Right lung (tissue), 5 donors: ENCODE measurements around the gene MMD2. TPM values are rescaled to one million over a fixed set of nuclear protein-coding genes. Genes with fewer than 3 reads are reported as not detected.

Experiments used
- DNase-seq, 2 donors: peaks; one replicate each; pipeline ENCODE4 v3.0.0-alpha.2; 2013
- polyA plus RNA-seq, 5 donors: library from polyadenylated mRNA; unstranded; fragments of 120-200 nt; gene quantifications; one replicate each; pipeline versions ENCODE4 v1.2.1 to v1.2.3, GENCODE V29; 2013; ENCODE audit warnings: inconsistent platforms in 1 of 5, low replicate concordance in 1 of 5; ENCODE audit not compliant: insufficient read length in 5 of 5, insufficient read depth in 1 of 5

The MMD2 gene
- polyA plus RNA-seq, 5 donors, result not detected

DNA sequence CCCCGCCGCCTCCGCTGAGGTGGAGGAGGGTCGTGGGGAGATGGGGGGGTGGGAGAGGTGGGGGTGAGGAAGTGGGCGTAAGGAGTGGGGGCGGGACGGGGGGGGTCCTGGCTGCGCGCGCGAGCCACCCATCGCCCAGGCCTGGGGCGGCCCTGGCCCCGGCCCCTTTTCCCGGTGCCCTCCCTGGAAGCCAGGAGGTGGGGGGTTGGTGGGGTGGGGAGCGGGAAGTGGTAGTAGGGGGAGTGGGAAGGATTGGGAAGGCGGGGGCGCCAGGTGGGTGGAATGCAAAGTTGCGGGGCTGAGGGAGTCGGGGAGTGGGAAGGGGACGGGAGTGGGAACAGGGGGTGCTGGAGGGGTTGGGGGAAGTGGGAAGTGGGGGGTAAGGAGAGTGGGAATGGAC lies 319 bp upstream of the MMD2 start:
- DNase-seq, result no peak

DNA sequence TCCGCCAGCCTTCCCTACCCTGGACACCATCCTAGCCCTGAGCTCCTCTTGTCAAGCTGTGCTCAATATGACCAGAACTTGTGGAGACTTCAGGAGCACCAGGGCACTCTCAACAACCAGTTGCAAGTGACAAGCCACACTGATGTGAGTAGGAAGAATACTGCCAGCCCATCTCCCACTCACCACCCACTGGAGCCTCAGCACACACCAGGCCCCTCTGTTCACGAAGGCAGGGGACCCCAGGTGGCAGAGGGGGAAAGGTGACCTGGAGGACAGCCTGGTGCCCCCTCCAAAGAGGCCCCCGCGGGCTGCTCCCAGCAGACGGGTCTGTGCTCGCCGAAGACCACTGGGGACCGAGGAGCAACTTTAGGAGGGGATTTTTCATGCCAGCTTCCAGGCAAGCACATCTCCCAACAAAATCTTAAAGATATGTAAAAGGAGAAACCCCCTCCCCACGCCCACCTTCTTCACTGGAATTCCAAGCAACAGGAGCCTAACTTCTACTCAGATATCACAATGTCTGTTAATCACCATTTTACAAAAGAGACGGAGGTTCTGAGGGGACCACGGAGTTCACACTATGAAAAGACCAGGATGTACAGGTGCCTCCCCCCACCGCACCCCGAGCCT lies 1.0 kb downstream of the MMD2 start:
- no peak for DNase-seq

GRCh38 chr7:4951903-4952636 lies 6.9 kb downstream of the MMD2 start:
- no peak for DNase-seq

DNA sequence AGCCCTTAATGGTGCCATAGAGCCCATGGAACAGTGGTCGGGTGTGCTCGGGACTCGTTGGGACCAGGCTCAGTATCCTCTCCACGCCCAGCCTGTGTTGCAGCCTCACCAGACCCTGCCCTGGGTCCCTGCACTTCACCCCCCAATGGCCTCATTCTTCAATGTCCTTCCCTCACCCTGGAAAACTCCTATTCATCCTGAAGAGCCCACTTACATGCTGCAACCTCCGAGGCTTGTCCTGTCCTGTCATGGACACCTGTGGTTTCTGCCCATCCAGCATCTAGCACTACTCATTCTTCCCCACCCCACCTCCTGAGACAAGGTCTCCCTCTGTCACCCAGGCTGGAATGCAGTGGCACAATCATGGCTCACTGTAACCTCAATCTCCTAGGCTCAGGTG lies 7.7 kb downstream of the MMD2 start:
- no peak for DNase-seq

GRCh38 chr7:4948402-4948801 lies 10.6 kb downstream of the MMD2 start:
- DNase-seq, result no peak

GRCh38 chr7:4945949-4946348 lies 13.0 kb downstream of the MMD2 start:
- no peak for DNase-seq

GRCh38 chr7:4944939-4945338 lies 14.0 kb downstream of the MMD2 start:
- DNase-seq, result no peak

DNA sequence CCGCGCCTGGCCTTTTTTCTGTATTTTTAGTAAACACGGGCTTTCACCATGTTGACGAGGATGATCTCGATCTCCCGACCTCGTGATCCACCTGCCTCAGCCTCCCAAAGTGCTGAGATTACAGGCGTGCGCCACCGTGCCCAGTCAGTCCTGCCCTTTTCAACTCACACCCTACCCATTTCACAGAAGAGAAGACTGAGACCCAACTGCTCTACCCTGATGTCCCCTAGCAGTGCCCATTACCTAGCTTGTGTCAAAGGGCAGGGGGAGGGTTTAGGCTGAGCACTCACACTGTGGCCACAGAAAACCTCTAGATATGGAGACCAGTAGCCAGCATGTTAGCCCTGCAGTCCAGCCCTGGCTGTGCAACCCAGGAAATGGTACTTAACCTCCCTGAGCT lies 15.7 kb downstream of the MMD2 start:
- DNase-seq, result no peak

DNA sequence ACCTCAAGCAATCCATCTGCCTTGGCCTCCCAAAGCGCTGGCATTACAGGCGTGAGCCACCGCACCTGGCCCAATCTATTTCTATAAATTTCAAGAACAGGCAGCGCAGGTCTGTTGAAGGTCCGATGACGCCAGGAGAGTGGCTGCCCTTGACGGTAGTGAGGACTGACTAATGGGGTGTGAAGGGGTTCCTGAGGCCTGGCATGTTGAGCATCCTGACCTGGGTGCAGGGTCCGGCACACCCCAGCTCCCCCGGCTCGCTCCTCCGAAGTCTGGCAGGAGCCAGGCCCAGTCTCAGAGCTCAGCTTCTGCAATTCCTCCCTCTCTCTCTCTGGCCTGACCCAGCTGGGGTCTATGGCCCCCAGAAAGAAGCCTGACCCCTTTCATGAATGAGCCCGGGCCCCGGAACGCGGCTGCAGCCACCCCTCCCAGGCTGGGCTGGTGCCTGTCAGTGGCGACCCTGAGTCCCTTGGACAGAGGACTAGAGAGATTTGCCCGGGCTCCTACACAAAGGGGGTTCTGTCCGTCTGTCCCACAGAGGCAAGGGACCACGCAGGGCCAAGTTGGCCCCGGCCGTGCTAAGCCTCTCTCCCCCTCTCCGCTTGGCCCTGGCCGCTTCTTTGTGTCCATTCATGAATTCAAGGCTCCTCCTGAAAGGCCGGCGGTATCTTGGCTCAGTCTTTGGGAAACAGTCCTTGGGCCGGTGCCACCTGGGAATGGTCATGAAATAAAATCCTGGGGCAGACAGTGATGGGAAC lies 18.8 kb downstream of the MMD2 start:
- no peak for DNase-seq

DNA sequence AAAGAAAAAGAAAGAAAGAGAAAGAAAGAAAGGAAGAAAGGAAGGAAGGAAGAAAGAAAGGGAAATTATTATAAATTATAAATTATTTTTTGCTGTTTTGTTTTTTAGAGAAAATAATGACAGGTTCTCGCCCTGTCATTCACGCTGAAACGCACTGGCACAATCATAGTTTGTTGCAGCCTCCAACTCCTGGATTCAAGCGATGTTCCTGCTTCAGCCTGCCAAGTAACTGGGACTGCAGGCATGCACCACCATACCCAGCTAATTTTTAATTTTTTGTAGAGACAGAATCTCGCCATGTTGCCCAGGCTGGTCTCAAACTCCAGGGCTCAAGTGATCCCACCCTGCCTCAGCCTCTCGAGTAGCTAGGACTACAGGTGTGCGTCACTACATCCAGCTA lies 21.6 kb downstream of the MMD2 start:
- no peak for DNase-seq

DNA sequence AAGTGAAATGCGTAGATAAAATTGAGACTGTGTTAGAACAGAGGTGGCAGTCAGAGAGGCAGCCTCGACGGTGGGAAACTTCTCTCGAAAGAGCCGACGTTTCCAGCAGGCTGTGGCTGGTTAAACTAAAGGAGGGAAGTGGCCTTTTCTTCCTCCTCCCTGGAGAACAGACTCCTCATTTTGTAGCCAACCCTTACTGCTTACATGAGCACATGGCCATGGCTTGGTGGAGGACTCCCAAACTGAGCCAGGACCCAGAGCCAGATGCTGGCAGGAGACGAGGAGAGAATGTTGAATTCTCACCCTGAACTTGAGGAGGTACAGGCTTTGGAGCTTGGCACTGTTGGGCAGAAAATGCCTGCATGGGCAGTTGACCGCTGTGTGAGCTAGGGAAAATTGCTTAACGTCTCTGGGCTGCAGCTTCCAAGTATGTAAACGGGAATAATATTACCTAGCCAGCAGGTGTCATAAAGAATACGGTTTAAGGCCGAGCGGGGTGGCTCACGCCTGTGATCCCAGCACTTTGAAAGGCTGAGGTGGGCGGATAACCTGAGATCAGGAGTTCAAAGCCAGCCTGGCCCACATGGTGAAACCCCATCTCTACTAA lies 24.5 kb downstream of the MMD2 start:
- no peak for DNase-seq

DNA sequence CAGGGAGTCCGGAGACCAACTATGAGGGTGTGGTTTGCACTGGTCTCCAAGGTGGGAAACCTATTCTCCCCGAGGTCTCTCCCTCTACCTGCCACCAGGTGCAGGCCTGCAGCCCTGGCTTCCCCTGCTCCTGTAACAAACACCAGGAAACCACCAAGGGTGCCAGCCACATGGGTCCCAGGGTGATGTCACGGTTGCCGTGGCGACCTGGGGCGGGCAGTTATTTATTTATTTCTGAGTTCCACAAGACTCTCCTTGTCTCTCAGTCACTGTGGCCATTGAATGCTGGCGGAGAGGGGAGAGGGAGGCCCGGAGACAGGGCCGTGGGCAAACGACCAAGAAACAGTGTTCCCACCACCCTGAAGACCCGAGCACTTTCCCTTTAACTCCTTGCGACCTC lies 27.0 kb downstream of the MMD2 start:
- DNase-seq, result peak; percentile 31

GRCh38 chr7:4929005-4929404 lies 30.0 kb downstream of the MMD2 start:
- no peak for DNase-seq

DNA sequence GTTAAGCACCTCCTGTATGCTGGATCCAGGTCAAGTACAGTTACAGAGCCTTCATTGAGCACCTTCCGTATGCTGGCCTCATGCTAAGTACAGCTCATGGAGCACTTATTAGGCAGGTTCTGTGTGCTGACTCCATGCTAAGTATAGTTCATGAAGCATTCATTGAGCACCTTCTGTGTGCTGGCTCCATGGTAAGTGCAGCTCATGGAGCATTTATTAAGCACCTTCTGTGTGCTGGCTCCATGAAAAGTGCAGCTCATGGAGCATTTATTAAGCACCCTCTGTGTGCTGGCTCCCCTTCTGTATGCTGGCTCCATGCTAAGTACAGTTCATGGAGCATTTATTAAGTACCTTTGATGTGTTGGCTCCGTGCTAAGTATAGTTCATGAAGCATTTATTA lies 30.5 kb downstream of the MMD2 start:
- no peak for DNase-seq

DNA sequence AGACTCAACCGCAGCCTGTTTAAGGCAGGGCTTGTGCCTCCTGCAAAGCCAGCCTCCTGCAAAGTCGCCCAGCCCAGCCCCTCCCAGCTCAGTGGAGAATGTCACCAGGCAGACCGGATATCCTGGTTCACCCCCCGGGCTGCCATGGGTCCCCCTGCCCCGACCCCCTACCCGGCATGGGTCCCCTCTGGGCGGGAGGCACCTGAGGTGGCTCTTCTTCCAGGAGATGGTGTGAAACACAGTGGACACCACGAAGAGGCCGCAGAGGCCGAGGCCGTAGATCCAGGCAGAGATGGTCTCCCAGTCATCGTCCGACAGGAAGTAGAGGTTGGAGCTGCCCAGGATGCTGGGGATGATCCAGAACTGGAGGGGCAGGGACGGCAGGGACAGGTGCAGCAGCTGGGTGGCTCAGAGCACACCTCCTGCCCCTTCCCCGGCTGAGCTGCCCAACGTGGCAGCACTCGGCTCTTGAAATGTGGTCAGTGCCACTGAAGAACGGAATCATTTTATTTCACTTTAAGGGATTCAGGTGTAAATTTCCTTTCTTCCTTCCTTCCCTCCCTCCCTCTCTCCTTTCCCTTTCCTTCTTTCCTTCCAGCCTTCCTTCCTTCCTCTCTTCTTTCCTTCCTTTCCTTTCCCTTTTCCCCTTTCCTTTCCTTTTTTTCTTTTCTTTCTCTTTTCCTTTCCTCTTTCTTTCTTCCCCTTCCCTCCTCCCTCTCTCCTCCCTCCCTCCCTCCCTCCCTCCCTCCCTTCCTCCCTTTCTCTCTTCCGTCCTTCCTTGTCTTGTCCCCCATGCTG lies 38.8 kb downstream of the MMD2 start:
- DNase-seq, result no peak

GRCh38 chr7:4916113-4916512 lies 42.9 kb downstream of the MMD2 start:
- no peak for DNase-seq

DNA sequence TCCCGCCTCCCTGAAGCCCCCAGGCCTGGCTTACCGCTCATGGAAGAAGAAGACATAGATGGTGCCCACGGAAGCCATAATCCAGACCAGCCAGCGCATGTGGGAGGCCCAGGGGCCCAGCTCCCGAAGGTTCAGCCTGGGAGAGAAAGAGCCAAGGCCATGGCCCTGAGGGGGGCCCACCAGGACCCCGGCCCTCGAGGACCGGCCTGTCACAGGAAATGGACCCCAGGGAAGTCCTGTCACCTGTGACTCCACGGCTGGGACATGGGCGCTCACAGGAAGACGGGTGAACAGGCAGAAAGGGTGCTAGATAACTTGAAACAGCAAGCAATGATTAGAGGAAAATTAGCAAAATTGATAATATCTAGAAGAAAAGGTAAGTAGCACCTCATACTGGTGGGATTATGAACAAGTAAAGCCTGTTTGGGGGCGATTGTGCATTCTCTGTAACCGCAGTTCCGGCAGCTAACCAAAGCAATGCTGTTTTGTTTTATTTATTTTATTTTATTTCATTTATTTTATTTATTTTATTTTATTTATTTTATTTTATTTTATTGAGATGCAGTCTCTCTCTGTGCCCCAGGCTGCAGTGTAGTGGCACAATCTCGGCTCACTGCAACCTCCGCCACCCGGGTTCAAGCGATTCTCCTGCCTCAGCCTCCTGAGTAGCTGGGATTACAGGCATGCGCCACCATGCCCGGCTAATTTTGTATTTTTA lies 47.7 kb downstream of the MMD2 start:
- DNase-seq, result no peak

DNA sequence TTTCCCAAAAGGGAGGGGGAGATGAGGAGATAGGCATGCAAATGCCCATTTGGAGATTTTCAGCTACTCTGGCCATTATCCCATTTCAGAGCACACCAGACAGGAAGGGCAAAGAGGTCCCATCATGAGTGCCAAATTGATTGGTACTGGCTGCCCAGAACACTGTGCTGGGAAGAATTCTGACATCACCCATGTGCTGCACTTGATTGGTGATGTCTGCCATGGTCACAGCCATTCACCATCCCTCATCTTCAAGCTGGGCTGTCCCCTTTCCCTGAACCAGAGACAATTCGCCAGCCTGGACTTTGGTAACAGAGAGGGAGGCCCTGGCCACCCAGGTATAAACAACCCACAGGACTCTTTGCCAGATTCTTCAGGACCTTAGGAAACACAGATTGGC lies 52.3 kb downstream of the MMD2 start:
- no peak for DNase-seq

GRCh38 chr7:4905171-4905570 lies 53.8 kb downstream of the MMD2 start:
- DNase-seq, result no peak

- no peak for DNase-seq
Measured at GRCh38 chr7:4904346-4904745, 54.6 kb downstream of the MMD2 start.

DNA sequence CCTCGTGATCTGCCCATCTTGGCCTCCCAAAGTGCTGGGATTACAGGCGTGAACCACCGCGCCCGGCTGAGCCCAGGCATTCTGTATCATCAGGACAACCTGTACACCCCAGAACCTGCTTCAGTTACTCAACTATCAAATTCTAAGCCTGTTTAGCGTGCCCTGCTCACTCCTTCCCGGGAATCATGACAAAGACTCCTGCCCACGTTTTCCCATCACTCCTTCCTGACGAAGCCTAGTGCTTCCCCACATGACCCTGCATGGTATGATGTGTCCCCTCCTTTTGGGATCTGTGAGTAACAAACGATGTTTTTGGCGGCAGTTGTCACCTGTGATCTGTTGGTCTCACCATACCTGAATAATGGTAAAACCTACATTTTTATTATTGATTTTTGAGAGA lies 63.2 kb downstream of the MMD2 start:
- DNase-seq, result no peak
